Tibial artery (tissue), 4 donors: ENCODE results near the gene P2RX3.
A peak's percentile ranks its signal among the peaks of the same experiment; 100 is the strongest.

Experiments used
- DNase-seq, 2 donors: peaks; one replicate each; pipeline ENCODE4 v3.0.0-alpha.2; 2019
- H3K27ac ChIP-seq, 2 donors: fragments of 200-600 bp; sonication (generic) in 1 of 2; 1 replicate in 1 of 2; 2 replicates in 1 of 2; pipeline ENCODE4 v1.5.1; 2018 to 2019; ENCODE audit warnings: mild to moderate bottlenecking in 1 of 2
- H3K27me3 ChIP-seq, 2 donors: fragments of 200-600 bp; sonication (generic) in 1 of 2; one replicate each; pipeline versions ENCODE4 v1.5.1 to v1.6.0; 2016 to 2019
- H3K36me3 ChIP-seq, 3 donors: fragments of 200-600 bp; sonication (generic) in 2 of 3; one replicate each; pipeline ENCODE4 v1.5.1; 2016 to 2019; ENCODE audit warnings: mild to moderate bottlenecking in 2 of 3
- H3K4me1 ChIP-seq, 4 donors: fragments of 200-600 bp; sonication (generic) in 2 of 4; 1 replicate in 3 of 4; 2 replicates in 1 of 4; pipeline ENCODE4 v1.5.1; 2016 to 2019
- H3K4me3 ChIP-seq, 2 donors: fragments of 200-600 bp; sonication (generic) in 1 of 2; 1 replicate in 1 of 2; 2 replicates in 1 of 2; pipeline ENCODE4 v1.5.1; 2018 to 2019; ENCODE audit warnings: mild to moderate bottlenecking in 2 of 2
- H3K9me3 ChIP-seq, 3 donors: fragments of 200-600 bp; sonication (generic) in 1 of 3; one replicate each; pipeline ENCODE4 v1.5.1; 2016 to 2019
- CTCF ChIP-seq, 2 experiments: fragments of 200-600 bp in 1 of 2; fragments of 450-650 bp in 1 of 2; IDR thresholded peaks; one replicate each; pipeline ENCODE4 v1.5.1; 2017 to 2019; ENCODE audit warnings: antibody characterized with exemption in 2 of 2, mild to moderate bottlenecking in 1 of 2, moderate library complexity in 1 of 2
- intact Hi-C: fragments of 100-400 bp; cut with DNase I; formaldehyde crosslinking; loops from one replicate; pipeline ENCODE4 v1.15.0; 2023; ENCODE audit warnings: low total_unique reads

Gene P2RX3

GRCh38 chr11:57311109-57311936 lies 26.8 kb upstream of the P2RX3 start:
- Histone ChIP-seq H3K9me3 (no peaks in the 10 kb centered on the region), H3K27ac (peak overlapping the region; percentile 76 to 79), H3K36me3 (peaks cover 52 to 75% (median 74%) of the 10 kb centered on the region in 3 donors), H3K4me3 (peak overlapping the region; percentile 53 to 62), H3K4me1 (peaks cover 0 to 82% (median 67%) of the 10 kb centered on the region in 4 donors), H3K27me3 (no peaks in the 10 kb centered on the region)
- no peak for TF ChIP-seq CTCF (IDR thresholded peaks at IDR 0.05)
- intact Hi-C loops = loop anchor here (1.0 kb wide), 1 partner anchor 11 kb away; no protein-coding TSS in a partner anchor
- peak; percentile 97 to 99 for DNase-seq

- peaks cover 64 to 84% (median 81%) of the 10 kb centered on the region in 3 donors for H3K36me3 ChIP-seq
- peak overlapping the region; percentile 76 to 79 for H3K27ac ChIP-seq
- no peaks in the 10 kb centered on the region for H3K9me3 ChIP-seq
- intact Hi-C loops = no loop called here
- DNase-seq = peak in 1 of 2 donors; percentile 67
- H3K27me3 ChIP-seq = no peaks in the 10 kb centered on the region
- no peak overlapping the region for H3K4me3 ChIP-seq
- no peak for TF ChIP-seq CTCF (IDR thresholded peaks at IDR 0.05)
- H3K4me1 ChIP-seq = peaks cover 0 to 82% (median 60%) of the 10 kb centered on the region in 4 donors
Measured at GRCh38 chr11:57312511-57313021, 25.6 kb upstream of the P2RX3 start.

GRCh38 chr11:57313071-57313787 lies 24.9 kb upstream of the P2RX3 start:
- intact Hi-C loops = no loop called here
- no peak for TF ChIP-seq CTCF (IDR thresholded peaks at IDR 0.05)
- peaks cover 70 to 83% (median 81%) of the 10 kb centered on the region in 3 donors for H3K36me3 ChIP-seq
- H3K9me3 ChIP-seq = no peaks in the 10 kb centered on the region
- peaks cover 0 to 82% (median 60%) of the 10 kb centered on the region in 4 donors for H3K4me1 ChIP-seq
- peak overlapping the region; percentile 76 to 79 for H3K27ac ChIP-seq
- peak in 1 of 2 donors; percentile 71 for DNase-seq
- H3K4me3 ChIP-seq = no peak overlapping the region
- no peaks in the 10 kb centered on the region for H3K27me3 ChIP-seq

GRCh38 chr11:57313788-57314135 lies 24.4 kb upstream of the P2RX3 start:
- Histone ChIP-seq H3K4me1 (peaks cover 0 to 82% (median 61%) of the 10 kb centered on the region in 4 donors), H3K9me3 (no peaks in the 10 kb centered on the region), H3K27me3 (no peaks in the 10 kb centered on the region), H3K36me3 (peaks cover 74 to 82% (median 81%) of the 10 kb centered on the region in 3 donors), H3K4me3 (no peak overlapping the region), H3K27ac (peak overlapping the region; percentile 76 to 79)
- no peak for TF ChIP-seq CTCF (IDR thresholded peaks at IDR 0.05)
- DNase-seq = no peak
- intact Hi-C loops = no loop called here

- H3K4me3 ChIP-seq = no peak overlapping the region
- no peaks in the 10 kb centered on the region for H3K9me3 ChIP-seq
- intact Hi-C loops = no loop called here
- peaks cover 0 to 82% (median 63%) of the 10 kb centered on the region in 4 donors for H3K4me1 ChIP-seq
- H3K36me3 ChIP-seq = peaks cover 72 to 82% (median 81%) of the 10 kb centered on the region in 3 donors
- DNase-seq = no peak
- peak overlapping the region in 1 of 2 donors; percentile 79 for H3K27ac ChIP-seq
- no peaks in the 10 kb centered on the region for H3K27me3 ChIP-seq
- no peak for TF ChIP-seq CTCF (IDR thresholded peaks at IDR 0.05)
Measured at GRCh38 chr11:57314221-57314973, 23.8 kb upstream of the P2RX3 start.
